Measurements from ENCODE around the gene NCOR2.

Gene NCOR2

DNA sequence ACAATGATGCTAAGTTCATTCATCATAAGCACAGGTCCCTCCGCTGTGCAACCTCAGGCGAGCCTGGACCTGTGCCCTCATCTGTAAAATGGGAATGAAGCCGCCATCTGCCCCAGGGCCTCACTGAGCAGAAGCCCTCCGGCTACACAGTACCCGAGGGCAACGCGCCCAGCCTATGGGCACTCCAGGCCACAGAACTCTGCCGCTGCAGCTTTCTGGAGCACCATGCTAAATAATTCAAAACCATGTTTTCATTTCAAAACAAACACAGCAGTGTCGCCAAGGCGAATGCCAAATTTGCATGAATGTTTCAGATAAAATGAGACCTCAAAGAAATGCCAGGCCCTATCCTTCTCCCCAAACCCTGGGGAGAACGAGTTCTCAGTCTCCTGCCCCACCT lies 4.0 kb downstream of the NCOR2 start:
- no peaks in the 10 kb centered on the region for H3K9me3 ChIP-seq
- H3K36me3 ChIP-seq = no peaks in the 10 kb centered on the region
- peaks cover 15 to 17% of the 10 kb centered on the region in 2 experiments for H3K4me1 ChIP-seq (ENCODE audit: control insufficient read depth in 1 of 2, insufficient read depth in 1 of 2, low read depth in 1 of 2, low read length in 1 of 2)
- H3K27me3 ChIP-seq = peaks cover 27% of the 10 kb centered on the region
- H3K27ac ChIP-seq = no peak overlapping the region
- no peak overlapping the region for H3K4me3 ChIP-seq (ENCODE audit: low read depth in 1 of 2, low read length in 1 of 2)
- TF ChIP-seq, protein P1, sequence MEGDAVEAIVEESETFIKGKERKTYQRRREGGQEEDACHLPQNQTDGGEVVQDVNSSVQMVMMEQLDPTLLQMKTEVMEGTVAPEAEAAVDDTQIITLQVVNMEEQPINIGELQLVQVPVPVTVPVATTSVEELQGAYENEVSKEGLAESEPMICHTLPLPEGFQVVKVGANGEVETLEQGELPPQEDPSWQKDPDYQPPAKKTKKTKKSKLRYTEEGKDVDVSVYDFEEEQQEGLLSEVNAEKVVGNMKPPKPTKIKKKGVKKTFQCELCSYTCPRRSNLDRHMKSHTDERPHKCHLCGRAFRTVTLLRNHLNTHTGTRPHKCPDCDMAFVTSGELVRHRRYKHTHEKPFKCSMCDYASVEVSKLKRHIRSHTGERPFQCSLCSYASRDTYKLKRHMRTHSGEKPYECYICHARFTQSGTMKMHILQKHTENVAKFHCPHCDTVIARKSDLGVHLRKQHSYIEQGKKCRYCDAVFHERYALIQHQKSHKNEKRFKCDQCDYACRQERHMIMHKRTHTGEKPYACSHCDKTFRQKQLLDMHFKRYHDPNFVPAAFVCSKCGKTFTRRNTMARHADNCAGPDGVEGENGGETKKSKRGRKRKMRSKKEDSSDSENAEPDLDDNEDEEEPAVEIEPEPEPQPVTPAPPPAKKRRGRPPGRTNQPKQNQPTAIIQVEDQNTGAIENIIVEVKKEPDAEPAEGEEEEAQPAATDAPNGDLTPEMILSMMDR (IDR thresholded peaks at IDR 0.05) = no peak

DNA sequence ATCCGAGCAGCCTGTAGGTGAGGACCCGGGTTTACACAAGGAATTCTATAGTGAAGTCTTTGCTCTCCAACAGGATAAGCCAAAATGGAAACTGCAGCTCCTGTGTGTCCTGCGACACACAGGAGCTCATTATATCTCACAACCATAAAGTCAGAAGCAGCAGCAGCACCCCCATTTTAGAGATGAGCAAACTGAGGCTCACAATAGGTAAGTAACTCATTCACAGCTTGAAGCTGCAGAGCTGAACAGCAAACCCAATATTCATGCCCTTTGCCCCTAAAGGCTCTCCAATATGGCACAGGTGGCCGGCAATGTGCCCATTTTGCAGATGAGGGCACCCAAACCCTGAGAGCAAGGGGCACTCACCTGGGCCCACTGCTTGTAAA lies 4.6 kb downstream of the NCOR2 start:
- Histone ChIP-seq H3K27me3 (peaks cover 21% of the 10 kb centered on the region), H3K9me3 (no peaks in the 10 kb centered on the region), H3K36me3 (no peaks in the 10 kb centered on the region), H3K27ac (no peak overlapping the region), H3K4me1 (ENCODE audit: control insufficient read depth in 1 of 2, insufficient read depth in 1 of 2, low read depth in 1 of 2, low read length in 1 of 2) (peaks cover 9 to 11% of the 10 kb centered on the region in 2 experiments), H3K4me3 (ENCODE audit: low read depth in 1 of 2, low read length in 1 of 2) (no peak overlapping the region)
- TF ChIP-seq, protein P1 (IDR thresholded peaks at IDR 0.05) = no peak

DNA sequence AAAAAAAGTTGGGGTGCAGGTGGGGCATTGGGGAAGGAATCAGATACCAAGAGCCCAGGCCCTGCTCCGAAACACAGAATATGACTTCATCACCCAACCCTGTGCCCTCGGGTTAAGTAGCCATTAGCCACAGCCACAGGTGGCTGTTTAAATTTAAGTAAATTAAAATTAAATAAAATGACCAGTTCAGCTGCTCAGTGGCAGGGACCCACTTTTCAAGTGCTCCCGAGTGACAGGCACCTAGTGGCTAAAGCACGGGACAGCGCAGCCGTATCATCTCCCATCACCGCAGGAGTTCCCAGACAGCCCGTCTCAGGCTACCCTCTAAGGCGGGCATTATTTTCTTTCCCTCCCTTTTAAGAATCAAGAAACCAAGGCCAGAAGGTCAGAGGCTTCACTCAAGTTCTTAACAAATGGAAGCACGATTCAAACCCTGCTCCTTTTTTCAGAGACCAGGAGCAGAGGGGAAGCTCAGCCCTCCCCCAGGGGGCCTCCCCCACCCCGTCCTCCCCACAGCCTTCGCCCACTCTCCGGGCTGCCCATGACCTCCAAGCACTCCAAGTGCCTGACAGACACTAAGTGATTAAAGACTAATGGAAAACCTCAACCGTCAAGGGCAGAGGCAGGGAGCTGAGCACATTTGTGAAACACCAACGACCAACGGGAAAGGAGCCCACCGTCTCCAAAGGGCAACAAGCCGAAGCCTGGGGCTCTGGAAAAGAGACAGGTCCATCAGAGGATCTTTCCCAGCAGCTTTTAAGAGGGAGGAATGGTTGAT lies 5.2 kb downstream of the NCOR2 start:
- peaks cover 7 to 9% of the 10 kb centered on the region in 2 experiments for H3K4me1 ChIP-seq (ENCODE audit: control insufficient read depth in 1 of 2, insufficient read depth in 1 of 2, low read depth in 1 of 2, low read length in 1 of 2)
- H3K9me3 ChIP-seq = no peaks in the 10 kb centered on the region
- H3K27me3 ChIP-seq = peaks cover 19% of the 10 kb centered on the region
- TF ChIP-seq, protein P1 (IDR thresholded peaks at IDR 0.05) = no peak
- no peak overlapping the region for H3K4me3 ChIP-seq (ENCODE audit: low read depth in 1 of 2, low read length in 1 of 2)
- no peaks in the 10 kb centered on the region for H3K36me3 ChIP-seq
- no peak overlapping the region for H3K27ac ChIP-seq

DNA sequence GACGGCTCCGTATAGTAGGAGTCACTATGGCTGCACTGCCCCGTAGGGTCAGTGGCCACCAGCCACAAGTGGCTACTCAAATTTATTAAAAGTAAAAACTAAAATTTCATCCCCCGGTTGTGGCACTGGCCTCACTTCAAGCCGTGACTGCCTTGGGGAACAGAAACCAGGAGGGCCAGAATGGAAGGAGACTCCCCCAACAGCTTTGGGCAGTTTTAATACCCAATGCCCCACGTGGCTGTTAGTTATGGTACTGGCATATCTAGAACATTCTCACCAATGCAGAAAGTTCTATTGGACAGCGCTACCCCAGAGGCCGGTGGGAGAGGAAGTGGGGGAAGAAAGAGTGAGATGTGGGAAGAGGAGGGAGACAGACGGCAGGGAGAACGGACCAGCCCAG lies 6.2 kb downstream of the NCOR2 start:
- Histone ChIP-seq H3K9me3 (no peaks in the 10 kb centered on the region), H3K36me3 (no peaks in the 10 kb centered on the region), H3K4me3 (ENCODE audit: low read depth in 1 of 2, low read length in 1 of 2) (no peak overlapping the region), H3K4me1 (ENCODE audit: control insufficient read depth in 1 of 2, insufficient read depth in 1 of 2, low read depth in 1 of 2, low read length in 1 of 2) (peaks cover 7 to 8% of the 10 kb centered on the region in 2 experiments), H3K27me3 (peaks cover 17% of the 10 kb centered on the region), H3K27ac (no peak overlapping the region)
- TF ChIP-seq, protein P1 (IDR thresholded peaks at IDR 0.05) = no peak

DNA sequence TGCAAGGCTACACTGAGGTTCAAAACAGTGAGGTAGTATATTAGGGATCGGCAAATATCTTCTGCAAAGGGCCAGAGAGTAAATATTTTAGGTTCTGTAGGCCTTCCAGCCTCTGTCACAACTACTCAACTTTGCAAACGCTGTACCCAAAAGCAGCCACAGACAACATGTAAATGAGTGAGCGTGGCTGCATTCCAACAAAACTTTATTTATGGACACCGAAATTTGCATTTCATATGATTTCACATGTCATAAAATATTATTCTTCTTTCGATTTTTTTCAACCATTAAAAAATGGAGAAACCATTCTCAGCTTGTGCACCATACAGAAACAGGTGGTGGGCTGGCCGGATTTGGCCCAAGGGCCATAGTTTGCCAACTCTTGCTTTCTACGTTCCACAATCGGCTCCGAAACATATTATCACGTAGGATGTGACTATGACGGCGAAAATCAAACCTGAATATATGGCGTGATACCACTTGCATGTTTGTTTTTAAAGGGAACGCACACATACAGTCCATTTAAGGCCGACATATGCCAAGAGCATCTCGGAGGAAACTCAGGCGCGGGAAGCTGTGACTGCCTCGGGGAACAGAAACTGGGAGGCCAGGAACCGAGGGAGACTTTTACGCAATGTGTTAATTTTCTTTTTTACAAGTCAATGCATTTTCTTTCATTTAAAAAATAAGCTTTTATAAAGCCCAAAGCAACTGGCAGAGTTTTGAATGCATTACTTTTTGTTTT lies 7.1 kb downstream of the NCOR2 start:
- Histone ChIP-seq H3K9me3 (no peaks in the 10 kb centered on the region), H3K4me1 (ENCODE audit: control insufficient read depth in 1 of 2, insufficient read depth in 1 of 2, low read depth in 1 of 2, low read length in 1 of 2) (no peaks in the 10 kb centered on the region), H3K4me3 (ENCODE audit: low read depth in 1 of 2, low read length in 1 of 2) (no peak overlapping the region), H3K36me3 (no peaks in the 10 kb centered on the region), H3K27me3 (peaks cover 8% of the 10 kb centered on the region), H3K27ac (no peak overlapping the region)
- TF ChIP-seq, protein P1 (IDR thresholded peaks at IDR 0.05) = no peak

Measured in neutrophil (primary cell).